Measurements from ENCODE around the gene SDK1.

- no peak for TF ChIP-seq ZNF263 (CRISPR knock-in tag; IDR thresholded peaks at IDR 0.05; ENCODE audit: low read depth)
- TF ChIP-seq, protein P1, sequence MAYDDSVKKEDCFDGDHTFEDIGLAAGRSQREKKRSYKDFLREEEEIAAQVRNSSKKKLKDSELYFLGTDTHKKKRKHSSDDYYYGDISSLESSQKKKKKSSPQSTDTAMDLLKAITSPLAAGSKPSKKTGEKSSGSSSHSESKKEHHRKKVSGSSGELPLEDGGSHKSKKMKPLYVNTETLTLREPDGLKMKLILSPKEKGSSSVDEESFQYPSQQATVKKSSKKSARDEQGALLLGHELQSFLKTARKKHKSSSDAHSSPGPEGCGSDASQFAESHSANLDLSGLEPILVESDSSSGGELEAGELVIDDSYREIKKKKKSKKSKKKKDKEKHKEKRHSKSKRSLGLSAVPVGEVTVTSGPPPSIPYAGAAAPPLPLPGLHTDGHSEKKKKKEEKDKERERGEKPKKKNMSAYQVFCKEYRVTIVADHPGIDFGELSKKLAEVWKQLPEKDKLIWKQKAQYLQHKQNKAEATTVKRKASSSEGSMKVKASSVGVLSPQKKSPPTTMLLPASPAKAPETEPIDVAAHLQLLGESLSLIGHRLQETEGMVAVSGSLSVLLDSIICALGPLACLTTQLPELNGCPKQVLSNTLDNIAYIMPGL (CRISPR knock-in tag; IDR thresholded peaks at IDR 0.05): no peak
- TF ChIP-seq CTCF (IDR thresholded peaks at IDR 0.05): no peak
- TF ChIP-seq, protein P2, sequence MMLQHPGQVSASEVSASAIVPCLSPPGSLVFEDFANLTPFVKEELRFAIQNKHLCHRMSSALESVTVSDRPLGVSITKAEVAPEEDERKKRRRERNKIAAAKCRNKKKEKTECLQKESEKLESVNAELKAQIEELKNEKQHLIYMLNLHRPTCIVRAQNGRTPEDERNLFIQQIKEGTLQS (CRISPR knock-in tag; conservative IDR thresholded peaks at IDR 0.05): no peak
- no peak for TF ChIP-seq JUN (CRISPR knock-in tag; IDR thresholded peaks at IDR 0.05)
- TF ChIP-seq NFATC4 (CRISPR knock-in tag; IDR thresholded peaks at IDR 0.05): no peak
- no peak for TF ChIP-seq NFE2L1 (CRISPR knock-in tag; IDR thresholded peaks at IDR 0.05)
- no peak for TF ChIP-seq ETV6 (CRISPR knock-in tag; IDR thresholded peaks at IDR 0.05)
- TF ChIP-seq FOXJ3 (CRISPR knock-in tag; IDR thresholded peaks at IDR 0.05; ENCODE audit: borderline replicate concordance): no peak
- no peak for TF ChIP-seq SP1 (CRISPR knock-in tag; conservative IDR thresholded peaks at IDR 0.05)
- TF ChIP-seq MAX (CRISPR knock-in tag; IDR thresholded peaks at IDR 0.05): no peak
- TF ChIP-seq, protein P3, sequence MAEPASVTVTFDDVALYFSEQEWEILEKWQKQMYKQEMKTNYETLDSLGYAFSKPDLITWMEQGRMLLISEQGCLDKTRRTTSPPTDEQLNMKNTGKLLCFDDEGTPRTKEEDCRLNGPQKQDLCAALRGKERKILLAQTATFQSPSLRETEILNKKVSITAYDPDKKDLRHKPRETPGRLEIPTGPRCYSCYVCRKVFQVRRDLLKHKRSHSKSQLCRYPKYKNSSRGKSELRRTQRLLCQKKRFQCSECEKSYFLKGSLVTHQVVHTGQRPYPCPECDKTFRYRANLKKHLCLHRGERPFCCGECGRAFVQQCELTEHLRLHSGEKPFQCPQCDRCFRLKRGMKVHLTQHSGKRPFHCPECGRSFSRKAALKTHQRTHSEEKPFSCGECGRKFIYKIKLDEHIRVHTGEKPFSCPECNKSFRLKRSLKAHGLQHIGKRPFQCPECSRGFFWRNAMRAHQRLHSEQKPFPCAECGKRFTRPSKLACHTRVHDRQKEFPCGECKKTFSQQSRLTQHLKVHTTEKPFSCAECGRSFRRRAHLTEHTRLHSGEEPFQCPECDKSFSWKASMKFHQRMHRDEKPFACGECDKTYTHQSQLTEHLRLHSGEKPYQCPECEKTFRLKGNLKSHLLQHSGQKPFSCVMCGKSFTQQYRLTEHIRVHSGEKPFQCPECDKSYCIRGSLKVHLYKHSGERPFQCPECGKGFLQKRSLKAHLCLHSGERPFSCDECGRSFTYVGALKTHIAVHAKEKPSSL (CRISPR knock-in tag; conservative IDR thresholded peaks at IDR 0.05): no peak
- no peak for TF ChIP-seq FOXK1 (CRISPR knock-in tag; IDR thresholded peaks at IDR 0.05)
These were observed 655.9 kb downstream of the SDK1 start for GRCh38 chr7:3956949-3957348.

Data from WTC11 (cell line).